GM19455 (cell line): ENCODE measurements around the gene TMEM221.

Experiments used
- ATAC-seq: cut with Tn5 transposase; IDR thresholded peaks from one replicate; pipeline ENCODE4 v1.9.1; 2021; ENCODE audit not compliant: unreplicated experiment

Gene TMEM221

DNA sequence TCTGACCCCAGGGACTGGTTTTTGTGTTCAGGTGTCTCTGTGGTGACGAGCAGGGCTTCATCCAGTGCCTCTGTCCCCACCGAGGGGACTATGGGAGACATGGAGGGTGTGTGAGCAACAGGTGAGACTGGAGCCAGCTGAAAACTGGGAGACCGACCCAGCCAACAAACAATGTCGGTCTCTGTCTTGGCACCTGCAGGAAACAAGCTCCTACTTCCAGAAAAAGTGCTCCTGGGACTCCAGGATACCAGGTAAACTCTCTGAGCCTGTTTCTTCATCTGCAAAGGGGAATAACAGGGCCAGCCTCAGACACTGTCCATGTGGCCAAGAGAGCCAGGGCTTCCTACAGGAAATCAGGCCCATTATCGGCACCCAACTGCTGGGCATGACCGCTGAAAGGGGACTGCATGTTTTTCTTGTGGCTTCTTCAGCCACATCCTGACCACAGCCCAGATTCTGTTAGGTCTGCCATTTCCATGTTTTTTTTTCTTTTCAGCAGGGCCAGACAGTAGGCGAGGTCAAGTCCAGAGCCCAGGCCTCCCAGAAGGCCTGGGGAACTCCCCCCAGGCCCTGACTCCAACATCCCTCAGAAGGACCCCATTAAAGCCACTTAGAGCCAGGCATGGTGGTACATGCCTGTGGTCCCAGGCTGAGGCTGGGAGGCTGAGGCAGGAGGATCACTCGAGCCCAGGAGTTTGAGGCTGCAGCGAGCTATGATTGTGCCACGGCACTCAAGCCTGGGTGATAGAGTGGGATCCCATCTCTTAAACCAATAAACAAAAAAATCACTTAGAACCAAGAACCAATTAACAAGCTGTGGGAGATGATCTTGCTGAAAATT, 42.2 kb downstream of the TMEM221 start:
- peak; percentile 15 for ATAC-seq

DNA sequence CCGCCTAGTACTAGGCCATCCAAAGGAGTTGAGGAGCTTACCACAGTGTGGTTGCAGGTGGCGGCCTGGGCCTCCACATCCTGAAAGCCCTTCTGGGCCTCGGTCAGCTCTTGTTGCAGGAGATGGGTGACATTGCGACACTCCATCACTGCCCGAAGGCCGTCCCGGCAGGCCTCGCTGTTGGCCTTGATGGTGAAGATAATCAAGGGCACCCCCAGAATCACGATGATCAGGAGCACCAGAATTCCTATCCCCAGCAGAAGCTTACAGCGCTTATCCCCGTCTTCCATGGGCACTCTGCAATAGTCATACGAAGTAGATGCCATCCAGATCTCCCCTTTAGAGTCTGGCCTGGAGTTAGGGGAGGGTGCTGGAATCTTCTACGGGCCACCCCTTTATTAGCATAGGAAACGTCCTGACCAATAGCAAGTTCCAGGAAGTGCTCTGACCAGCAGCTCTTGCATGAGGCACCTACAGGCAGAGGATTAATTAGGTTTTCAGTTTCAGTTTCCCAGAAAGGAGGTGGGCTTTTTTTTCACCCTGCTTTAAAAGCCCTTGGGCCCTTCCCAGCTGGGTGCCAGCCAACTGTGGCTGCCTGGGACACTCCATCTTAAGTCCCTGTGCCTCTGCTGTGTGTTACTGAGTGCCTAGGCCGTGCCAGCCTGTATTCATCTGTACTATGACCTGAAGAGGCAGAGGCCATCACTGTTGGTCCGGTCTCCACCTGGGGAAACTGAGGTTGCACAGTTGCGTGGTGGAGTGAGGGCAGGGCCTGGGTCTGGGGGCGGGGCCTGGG, 43.0 kb downstream of the TMEM221 start, which contains the start of gene BST2:
TSS of gene BST2 (minus strand) at position 381 of the 796 bp plus-strand sequence. CDS start at position 326, 55 bp downstream.
- peak; percentile 74 for ATAC-seq

DNA sequence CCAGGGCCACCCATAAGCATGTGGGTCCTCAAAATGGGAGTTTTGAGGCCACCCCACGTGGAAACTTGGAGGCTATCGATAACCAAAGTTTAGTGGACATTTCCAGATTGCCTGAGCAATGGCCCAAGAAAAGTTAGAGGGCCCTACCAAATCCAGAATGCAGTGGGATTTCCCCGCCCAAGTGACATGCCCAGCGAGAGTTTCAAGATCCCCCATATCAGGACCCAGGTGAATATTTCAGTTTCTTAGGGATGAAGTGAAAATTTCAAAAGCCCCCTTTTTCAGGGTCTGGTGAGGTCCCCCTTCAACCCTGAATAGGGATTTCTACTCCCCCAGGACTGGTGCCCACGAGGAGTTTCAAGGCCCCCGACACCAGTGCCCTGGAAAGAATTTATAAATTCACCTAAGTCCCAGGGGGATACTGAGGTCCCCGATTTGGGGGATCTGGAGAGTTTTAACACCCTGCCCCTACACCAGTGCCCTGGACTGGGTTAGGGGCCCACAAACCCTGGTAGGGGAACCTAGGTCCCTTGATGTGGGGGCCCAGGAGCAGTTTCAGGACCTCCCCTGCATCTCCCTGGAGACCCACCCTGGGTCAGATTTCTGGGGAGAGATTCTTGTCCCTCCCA, 43.7 kb downstream of the TMEM221 start:
- ATAC-seq, result no peak

DNA sequence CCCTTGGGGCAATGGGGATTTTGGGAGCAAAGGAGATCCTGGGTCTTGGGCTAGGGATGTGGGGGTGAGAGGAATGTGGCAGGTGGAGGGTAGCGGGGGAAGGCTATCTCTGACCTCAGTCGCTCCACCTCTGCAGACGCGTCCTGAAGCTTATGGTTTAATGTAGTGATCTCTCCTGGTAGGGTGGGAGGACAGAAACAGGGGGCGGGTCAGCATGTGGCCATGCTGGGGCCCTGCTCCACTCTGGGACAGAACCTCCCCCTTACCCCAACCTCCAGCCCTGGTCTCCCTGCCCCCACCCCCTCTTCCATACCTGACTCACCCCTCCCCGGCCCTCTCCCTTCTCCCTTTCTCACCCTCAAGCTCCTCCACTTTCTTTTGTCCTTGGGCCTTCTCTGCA, 44.5 kb downstream of the TMEM221 start:
- no peak for ATAC-seq

DNA sequence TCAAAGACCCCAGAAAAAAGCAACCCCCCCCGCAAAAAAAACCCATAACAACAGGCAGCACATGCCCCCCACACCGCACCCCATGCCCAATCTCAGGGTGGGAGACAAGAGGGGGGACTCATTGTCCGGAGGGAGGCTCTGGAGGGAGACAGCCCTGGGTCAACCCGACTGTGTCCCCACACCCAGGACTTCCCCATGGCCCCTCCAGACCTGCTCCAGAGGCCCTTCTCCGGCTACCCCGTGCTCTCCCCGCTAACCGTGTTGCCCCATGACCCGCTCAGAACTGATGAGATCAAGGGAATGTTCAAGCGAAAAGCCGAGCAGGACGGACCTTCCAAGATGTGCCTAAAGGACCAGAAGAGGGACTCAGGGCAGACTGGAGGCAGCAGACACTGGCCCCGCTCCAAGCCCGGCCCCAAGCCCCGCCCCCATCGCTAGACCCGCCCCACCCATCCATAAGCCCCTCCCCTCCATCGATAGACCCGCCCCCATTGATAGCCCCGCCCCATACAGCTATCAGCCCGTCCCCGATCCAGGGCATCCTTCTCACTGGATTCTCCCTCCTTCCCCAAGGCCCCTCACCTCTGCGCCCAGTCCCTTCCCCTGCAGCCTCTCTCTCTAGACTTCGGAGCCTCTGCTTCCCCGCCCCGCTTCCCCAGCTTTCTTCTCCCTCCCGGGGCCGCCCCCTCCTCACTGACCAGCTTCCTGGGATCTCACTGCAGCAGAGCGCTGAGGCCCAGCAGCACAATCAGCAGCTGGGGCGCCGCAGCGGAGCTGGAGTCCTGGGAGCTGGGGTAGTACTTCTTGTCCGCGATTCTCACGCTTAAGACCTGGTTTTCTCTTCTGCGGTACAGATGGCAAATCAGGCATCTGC, 45.2 kb downstream of the TMEM221 start:
- no peak for ATAC-seq

DNA sequence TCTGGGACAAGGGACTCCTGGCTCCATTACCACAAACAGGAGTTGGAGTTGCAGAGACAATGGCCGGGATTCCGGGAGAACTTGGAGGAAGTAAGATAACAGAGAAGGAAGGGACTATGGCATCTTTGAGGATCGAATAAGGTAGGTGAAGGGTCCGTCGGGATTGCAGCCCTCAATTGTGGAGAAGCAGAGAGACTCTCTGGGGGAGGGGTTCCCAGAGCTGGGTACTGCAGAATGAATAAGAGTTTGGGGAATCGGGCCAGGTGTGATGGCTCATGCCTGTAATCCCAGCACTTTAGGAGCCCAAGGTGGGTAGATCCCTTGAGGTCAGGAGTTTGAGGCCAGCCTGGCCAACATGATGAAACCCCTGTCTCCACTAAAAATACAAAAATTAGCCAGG, 46.8 kb downstream of the TMEM221 start:
- no peak for ATAC-seq

DNA sequence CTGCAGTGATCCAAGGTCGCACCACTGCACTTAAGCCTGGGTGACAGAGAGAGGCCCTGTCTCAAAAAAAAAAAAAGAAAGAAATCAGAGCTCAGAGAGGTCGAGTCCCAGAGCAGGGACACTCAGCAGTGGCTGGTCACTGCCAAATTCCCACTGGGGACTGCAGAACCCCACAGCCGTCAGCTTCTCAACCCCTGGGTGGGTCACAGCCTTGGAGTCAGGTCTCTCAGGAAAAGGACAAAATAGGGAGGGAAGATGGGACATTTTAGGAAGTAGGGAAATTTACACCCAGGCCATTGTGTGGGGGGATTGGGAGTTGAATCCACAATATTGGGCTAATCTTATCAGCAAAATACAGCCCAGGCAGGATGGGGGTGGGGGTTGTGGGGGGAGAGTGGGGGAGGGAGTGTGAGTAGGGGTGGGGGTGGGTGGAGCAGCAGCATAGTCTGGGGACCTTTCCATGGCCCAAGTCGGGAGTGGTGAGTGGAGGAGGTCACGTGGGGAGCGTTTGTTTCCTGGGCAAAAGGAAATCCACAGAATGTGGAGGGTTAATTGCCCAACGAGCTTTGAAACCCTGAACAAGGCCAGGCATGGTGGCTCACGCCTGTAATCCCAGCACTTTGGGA, 49.5 kb downstream of the TMEM221 start:
- ATAC-seq, result no peak

DNA sequence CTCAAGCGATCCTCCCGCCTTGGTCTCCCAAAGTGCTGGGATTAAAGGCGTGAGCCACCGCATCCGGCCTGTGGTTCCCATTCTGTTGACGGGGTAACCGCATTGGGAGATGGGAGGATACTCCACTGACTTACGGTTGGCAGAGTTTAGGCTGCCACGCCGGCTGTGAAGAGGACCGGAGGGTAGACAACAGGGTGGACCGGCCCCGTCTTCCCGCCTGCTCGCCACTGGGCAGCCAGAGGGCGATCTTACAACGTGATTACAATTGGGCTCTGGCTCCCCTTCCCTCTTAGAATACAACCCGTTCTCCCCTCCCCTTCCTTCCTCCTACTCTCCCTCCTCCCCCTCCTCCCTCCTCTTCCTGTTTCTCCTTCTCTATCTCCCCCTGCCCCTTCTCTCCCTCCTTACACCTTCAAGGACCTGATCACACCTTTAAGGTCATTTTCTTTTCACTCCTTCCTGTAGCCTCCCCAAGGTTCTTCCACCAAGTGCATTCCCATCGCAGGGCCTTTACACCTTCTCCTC, 53.5 kb downstream of the TMEM221 start:
- no peak for ATAC-seq

DNA sequence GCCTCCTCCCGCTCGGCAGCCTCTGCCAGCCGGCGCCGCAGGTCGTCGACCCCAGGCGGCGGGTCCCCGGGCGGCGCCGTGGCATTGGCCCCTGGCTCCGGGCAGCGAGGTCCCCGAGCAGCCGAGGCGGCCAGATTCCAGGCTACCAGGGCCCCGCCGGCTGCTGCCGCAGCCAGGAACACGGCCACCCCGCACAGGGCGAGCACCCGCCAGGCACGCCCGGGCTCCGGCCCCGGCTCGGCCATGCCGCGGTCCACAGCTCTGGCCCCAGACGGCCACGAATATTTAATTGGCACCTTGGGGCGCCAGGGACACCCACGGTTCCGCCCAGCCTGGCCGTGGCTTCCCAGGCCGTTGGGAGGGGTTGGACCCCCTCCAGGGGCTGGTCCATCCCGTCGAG, 54.6 kb downstream of the TMEM221 start, which contains the start of gene CCDC194:
TSS of gene CCDC194 (minus strand) at position 283 of the 400 bp plus-strand sequence. CDS start at position 245, 38 bp downstream.
- ATAC-seq, result no peak

DNA sequence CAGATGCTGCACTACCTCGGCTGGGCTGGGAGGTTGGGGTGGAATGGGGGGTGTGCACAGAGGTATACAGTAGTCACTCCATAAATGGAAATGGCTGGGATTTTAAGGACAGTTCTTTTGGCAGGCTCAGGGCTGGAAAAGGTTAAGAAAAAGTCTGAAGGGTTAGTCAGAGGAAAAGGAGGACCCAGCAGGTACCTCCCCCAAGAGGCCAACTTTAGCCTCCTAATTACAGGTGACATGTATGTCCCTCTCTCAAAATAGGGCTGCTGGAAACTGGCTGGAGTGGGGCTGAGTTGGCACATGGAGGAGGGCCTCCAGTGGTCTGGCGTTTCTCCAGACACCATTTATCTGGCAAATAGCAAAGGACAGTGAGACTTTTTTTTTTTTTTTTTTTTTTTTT, 55.5 kb downstream of the TMEM221 start:
- no peak for ATAC-seq

DNA sequence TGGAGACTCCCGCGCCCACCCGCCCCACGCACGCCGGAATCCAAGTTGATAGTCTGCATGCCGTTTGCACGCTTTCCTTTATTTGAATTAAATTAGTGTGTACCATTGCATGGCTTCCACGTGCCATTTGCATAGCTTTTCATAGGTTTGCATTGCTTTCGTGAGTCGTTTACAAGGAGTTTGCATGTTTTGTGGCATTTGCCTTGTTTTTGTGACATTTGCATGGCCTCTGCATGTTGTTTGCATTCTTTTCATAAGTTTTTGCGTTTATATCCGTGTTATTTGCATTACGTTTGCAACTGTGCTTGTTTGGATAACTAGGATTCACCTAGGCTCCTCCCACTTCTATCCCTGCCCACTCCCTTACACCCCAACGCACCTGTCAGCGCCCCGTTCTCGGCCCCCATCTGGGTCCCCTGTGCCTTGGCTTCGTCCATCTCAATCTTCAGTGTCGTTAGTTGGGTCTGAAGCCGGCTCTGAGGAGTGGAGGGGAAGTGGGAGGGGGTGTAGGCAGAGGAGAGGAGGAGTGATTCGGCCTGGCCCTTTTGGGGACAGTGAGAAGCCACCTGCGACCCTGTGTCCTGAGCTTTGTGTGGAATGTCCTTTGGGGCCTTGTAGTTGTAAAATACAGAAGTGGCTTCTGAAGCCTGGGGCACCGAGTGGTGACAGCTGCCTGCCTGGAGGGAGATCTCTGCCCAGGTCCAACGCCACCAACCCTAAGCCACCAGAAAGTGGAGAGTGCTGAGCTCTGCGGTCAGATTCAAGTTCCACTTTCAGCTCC, 56.9 kb downstream of the TMEM221 start:
- peak; percentile 9 for ATAC-seq

DNA sequence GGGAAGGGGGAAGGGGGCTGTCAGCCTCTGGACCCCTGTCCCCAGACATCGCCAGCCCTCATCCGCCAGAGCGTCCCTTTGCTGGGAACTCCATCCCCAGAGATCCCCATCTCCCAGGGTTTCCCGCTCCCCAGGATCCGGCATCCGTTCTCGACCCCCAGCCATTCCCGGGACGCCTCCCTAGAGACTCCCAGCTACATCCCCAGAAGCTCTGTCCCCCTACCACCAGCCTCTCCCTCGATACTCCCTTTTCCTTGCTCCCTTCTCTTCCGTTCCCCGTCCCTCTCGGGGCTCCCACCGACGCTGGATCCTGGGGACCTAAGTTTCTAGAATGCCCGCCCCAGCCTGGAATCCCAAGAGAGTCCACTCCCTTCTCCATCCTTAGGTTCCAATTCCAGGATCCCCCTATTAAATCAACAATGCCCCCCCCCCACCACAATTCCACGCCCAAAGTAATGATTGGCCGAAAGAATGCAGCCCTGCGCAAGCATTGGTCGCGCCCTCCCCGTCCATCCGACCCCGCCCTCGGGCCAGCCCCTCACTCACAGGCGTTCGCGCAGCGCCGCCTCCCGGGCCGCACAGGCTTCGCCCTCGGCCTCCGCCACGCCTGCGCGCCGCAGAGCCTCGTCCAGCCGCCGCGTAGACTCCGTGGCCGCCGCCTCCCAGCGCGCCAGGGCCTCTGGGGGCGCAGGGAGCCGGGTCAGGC, 57.6 kb downstream of the TMEM221 start:
- ATAC-seq, result peak; percentile 70

DNA sequence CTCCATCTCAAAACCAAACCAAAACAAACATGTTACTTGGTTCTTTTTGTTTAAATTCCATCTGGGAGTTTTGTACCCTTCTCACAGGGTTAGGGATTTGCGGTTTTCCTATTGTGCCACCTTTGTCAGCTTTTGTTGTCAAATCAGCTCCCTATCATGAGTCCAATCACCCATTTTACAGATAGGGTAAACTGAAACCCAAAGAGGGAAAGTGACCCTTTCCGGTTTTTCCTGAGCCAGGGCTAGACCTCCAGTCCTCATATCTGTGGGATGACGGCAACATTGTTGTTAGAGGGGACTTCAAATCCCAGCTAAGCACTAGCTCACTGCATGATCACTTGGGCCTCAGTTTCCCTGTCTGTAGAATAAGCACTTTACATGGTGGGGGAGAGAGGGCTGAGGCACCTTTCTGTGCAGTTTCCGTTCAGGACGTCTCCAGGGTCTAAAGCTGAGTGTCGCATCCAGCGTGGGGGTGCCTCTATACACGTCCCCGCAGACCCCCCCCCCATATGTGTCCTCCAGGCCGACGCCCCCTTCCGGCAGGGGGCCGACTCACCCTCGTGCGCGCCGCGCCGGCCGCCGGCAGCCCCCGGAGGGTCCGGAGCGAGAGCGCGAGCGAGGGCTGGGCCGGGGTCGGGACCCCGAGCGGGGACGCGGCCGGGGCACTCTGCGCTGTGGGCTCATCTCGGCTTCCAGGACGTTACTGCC, 58.4 kb downstream of the TMEM221 start:
- no peak for ATAC-seq

DNA sequence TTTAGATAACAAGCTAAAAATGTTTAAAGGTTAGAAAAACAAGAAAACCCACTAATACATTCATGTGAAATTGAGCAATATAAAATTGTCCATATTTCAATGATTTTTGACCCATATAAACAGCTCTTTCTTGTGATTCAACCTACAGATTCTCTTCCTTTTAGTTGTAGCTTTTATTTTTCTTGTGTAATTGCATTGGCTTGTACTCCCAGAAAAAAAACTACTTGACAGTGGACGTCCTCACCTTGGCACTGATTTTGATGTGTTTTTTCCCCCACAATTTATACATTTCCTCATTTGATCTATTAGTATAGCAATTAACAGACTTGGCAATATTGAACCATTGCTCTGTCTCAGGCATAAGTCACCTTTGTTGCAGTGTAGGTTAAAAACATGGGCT, 59.2 kb downstream of the TMEM221 start:
- ATAC-seq, result no peak

DNA sequence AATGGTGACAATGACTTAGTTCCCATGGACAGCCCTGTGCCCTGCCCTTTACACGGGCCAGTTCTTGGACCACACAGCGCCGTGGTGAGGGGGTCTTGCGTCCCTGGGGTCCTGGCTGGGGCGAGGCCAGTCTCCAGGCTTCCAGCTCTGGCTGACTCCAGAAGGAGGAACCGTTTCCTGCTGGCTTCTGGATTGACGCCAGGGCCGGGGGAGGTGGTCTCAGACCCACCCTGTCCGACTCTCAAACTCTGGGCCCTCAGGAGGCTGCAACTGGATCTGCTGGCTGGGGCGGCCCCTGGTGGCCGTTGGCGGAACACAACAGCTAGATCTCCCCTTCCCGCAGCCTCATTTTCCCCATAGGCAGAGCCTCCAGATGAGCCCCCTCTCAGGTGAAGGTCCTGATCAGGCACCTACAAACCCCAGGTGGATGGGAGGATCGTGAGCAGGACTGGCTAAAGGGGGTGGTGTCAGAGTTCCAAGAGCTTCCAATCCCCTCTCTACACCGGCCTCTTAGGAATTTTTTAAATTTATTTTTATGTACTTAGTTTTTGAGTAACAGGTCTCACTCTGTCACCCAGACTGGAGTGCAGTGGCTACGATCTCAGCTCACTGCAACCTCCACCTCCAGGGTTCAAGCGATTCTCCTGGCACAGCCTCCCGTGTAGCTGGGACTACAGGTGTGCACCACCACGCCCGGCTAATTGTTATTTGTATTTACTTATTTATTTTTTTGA, 62.4 kb downstream of the TMEM221 start:
- ATAC-seq, result no peak
